HCT116 (cell line): Measurements from ENCODE around the gene OR2A42. TPM values are rescaled to one million over a fixed set of nuclear protein-coding genes. Genes with fewer than 3 reads are reported as not detected.
"Not testable (repeated sequence)": the region's sequence is repeated elsewhere in the genome, so short reads cannot be mapped to it uniquely, and the experiment has no call there.

Experiments
- ATAC-seq: fragments of 200-7000 bp; cut with Tn5 transposase; 2 replicates; pipeline ENCODE4 v1.9.1; 2020; ENCODE audit warnings: mild to moderate bottlenecking, moderate library complexity
- Bru-seq: library from RNA; stranded (reverse); fragments of 400-500 nt; gene quantifications from one replicate; lab custom pipeline; 2021; lab: Mats Ljungman, UMichigan
- BruChase-seq, 2 experiments: library from RNA; stranded (reverse); fragments of 400-500 nt; gene quantifications; one replicate each; lab custom pipeline; 2021; lab: Mats Ljungman, UMichigan
- BruUV-seq: library from RNA; stranded (reverse); fragments of 400-500 nt; replicated peaks from 2 replicates; lab custom pipeline; 2021; lab: Mats Ljungman, UMichigan
- CTCF ChIA-PET: fragments of 300-600 bp; sonication (Branson Sonifier 250); formaldehyde crosslinking; loops from one replicate; lab custom pipeline; 2021; ENCODE audit warnings: antibody characterized with exemption; lab: Charles Lee
- POLR2A ChIA-PET: fragments of 300-600, 350-600 bp; sonication (Branson Sonifier 250); formaldehyde crosslinking; loops from one replicate; lab custom pipeline; 2021; ENCODE audit warnings: antibody characterized with exemption; lab: Charles Lee
- RAD21 ChIA-PET, 2 experiments: fragments of 300-600 bp; sonication (Branson Sonifier 250); formaldehyde crosslinking; loops; one replicate each; lab custom pipeline; 2023; ENCODE audit warnings: low total read pairs in 2 of 2; ENCODE audit not compliant: uncharacterized antibody in 2 of 2, unreplicated experiment in 2 of 2, low non-redundant PET in 1 of 2; lab: Charles Lee
- DNase-seq: peaks from one replicate; pipeline ENCODE4 v3.0.0-alpha.2; 2010; ENCODE audit warnings: low read depth, low spot score
- H2AFZ ChIP-seq: fragments of 200-600 bp; shearing (Covaris generic), sonication (generic); 2 replicates; pipeline ENCODE4 v1.6.1; 2017; ENCODE audit warnings: low read depth, mixed run types, mixed read lengths, antibody characterized with exemption, low read length; ENCODE audit not compliant: poor library complexity, severe bottlenecking
- H3K27ac ChIP-seq: 2 replicates; pipeline ENCODE4 v1.5.1; 2012; ENCODE audit warnings: low read depth, low read length
- H3K27me3 ChIP-seq: fragments of 200-600 bp; sonication (generic); 2 replicates; pipeline ENCODE4 v1.6.1; 2016; ENCODE audit warnings: mixed run types, low read length, mixed read lengths; ENCODE audit not compliant: insufficient read depth
- H3K36me3 ChIP-seq, 2 experiments: fragments of 200-500 bp in 1 of 2; fragments of 200-600 bp in 1 of 2; sonication (Bioruptor generic) in 1 of 2; sonication (generic) in 1 of 2; 2 replicates each; pipeline versions ENCODE4 v1.5.1 to v1.6.1; 2014 to 2016; ENCODE audit warnings: low read length in 2 of 2, inconsistent platforms in 1 of 2, mixed read lengths in 1 of 2, mixed run types in 1 of 2; ENCODE audit not compliant: insufficient read depth in 2 of 2, control insufficient read depth in 1 of 2
- H3K4me1 ChIP-seq, 2 experiments: fragments of 200-600 bp in 1 of 2; sonication (generic) in 1 of 2; 2 replicates each; pipeline versions ENCODE4 v1.5.1 to v1.6.1; 2012 to 2017; ENCODE audit warnings: low read length in 2 of 2, inconsistent platforms in 1 of 2, mild to moderate bottlenecking in 1 of 2, mixed read lengths in 1 of 2, mixed run types in 1 of 2, moderate library complexity in 1 of 2; ENCODE audit not compliant: insufficient read depth in 2 of 2, control insufficient read depth in 1 of 2
- H3K4me2 ChIP-seq: fragments of 200-600 bp; sonication (generic); 2 replicates; pipeline ENCODE4 v1.6.1; 2017; ENCODE audit warnings: mixed run types, low read length, mixed read lengths
- H3K4me3 ChIP-seq, 2 experiments: fragments of 200-600 bp in 1 of 2; sonication (generic) in 1 of 2; replicated peaks in 1 of 2; 2 replicates each; pipeline ENCODE4 v1.5.1; 2011 to 2016; ENCODE audit warnings: low read length in 2 of 2, control low read depth in 1 of 2, low read depth in 1 of 2, mild to moderate bottlenecking in 1 of 2, mixed read lengths in 1 of 2, mixed run types in 1 of 2
- H3K79me2 ChIP-seq: fragments of 200-600 bp; sonication (generic); 2 replicates; pipeline ENCODE4 v1.6.1; 2017; ENCODE audit warnings: mild to moderate bottlenecking, mixed run types, low read length, moderate library complexity, mixed read lengths; ENCODE audit not compliant: insufficient read depth
- H3K9ac ChIP-seq: fragments of 200-600 bp; sonication (generic); 2 replicates; pipeline ENCODE4 v1.6.1; 2016; ENCODE audit warnings: low read length, mixed read lengths
- H3K9me2 ChIP-seq: fragments of 200-600 bp; sonication (generic), shearing (Covaris generic); 2 replicates; pipeline ENCODE4 v1.6.1; 2017; ENCODE audit warnings: mixed run types, mild to moderate bottlenecking, moderate library complexity; ENCODE audit not compliant: insufficient read depth
- H3K9me3 ChIP-seq, 2 experiments: fragments of 200-500 bp in 1 of 2; fragments of 200-600 bp in 1 of 2; sonication (Bioruptor generic) in 1 of 2; sonication (generic) in 1 of 2; 2 replicates each; pipeline ENCODE4 v1.6.1; 2014 to 2017; ENCODE audit warnings: low read length in 2 of 2, mixed read lengths in 2 of 2, inconsistent platforms in 1 of 2, low read depth in 1 of 2, mild to moderate bottlenecking in 1 of 2, mixed run types in 1 of 2, moderate library complexity in 1 of 2; ENCODE audit not compliant: control insufficient read depth in 1 of 2, insufficient read depth in 1 of 2
- H4K20me1 ChIP-seq: fragments of 200-600 bp; sonication (generic), shearing (Covaris generic); 2 replicates; pipeline ENCODE4 v1.6.1; 2017; ENCODE audit warnings: mixed run types, mild to moderate bottlenecking, moderate library complexity; ENCODE audit not compliant: insufficient read depth
- intact Hi-C: fragments of 100-400 bp; cut with micrococcal nuclease; formaldehyde crosslinking; loops from 2 replicates; pipeline ENCODE4 v1.10.0; 2022
- long read RNA-seq: library from polyadenylated mRNA; unstranded; transcript quantifications from one replicate; pipeline ENCODE4 v2.0.0, GENCODE V29; 2021; ENCODE audit not compliant: unreplicated experiment
- polyA plus RNA-seq: library from polyadenylated mRNA; unstranded; fragments of >200 nt; gene quantifications from 2 replicates; pipeline ENCODE4 v1.2.1, GENCODE V29; 2012; ENCODE audit warnings: missing spikeins
- total RNA-seq: library from RNA; stranded (reverse); gene quantifications from one replicate; pipeline ENCODE4 v1.2.1, GENCODE V29; 2021; ENCODE audit not compliant: unreplicated experiment

The OR2A42 gene
- not detected for total RNA-seq
- 0.09 and 0.12 TPM in 2 replicates for polyA plus RNA-seq
- Bru-seq, nascent RNA = percentile 10 among the genes with signal in this experiment
- BruChase-seq, experiment 1, labeled RNA remaining after a 6-hour chase = percentile 9 among the genes with signal in this experiment
- percentile 7 among the genes with signal in this experiment for BruChase-seq, experiment 2, labeled RNA remaining after a 2-hour chase
- long read RNA-seq = 0 reads

GRCh38 chr7:144239365-144239764 lies at the start of gene OR2A42:
OR2A42 (minus strand) TSS chr7:144239605; CDS start chr7:144232843, 6,762 bp downstream.
- CTCF ChIA-PET, RAD21 ChIA-PET, H3K27me3 ChIP-seq, H3K79me2 ChIP-seq, H3K4me3 ChIP-seq, H3K9me2 ChIP-seq, BruUV-seq, H3K36me3 ChIP-seq, H3K4me1 ChIP-seq, H3K4me2 ChIP-seq, ATAC-seq, H4K20me1 ChIP-seq, intact Hi-C loops, POLR2A ChIA-PET, H2AFZ ChIP-seq, DNase-seq, H3K9me3 ChIP-seq, H3K27ac ChIP-seq, H3K9ac ChIP-seq: not testable (repeated sequence)

DNA sequence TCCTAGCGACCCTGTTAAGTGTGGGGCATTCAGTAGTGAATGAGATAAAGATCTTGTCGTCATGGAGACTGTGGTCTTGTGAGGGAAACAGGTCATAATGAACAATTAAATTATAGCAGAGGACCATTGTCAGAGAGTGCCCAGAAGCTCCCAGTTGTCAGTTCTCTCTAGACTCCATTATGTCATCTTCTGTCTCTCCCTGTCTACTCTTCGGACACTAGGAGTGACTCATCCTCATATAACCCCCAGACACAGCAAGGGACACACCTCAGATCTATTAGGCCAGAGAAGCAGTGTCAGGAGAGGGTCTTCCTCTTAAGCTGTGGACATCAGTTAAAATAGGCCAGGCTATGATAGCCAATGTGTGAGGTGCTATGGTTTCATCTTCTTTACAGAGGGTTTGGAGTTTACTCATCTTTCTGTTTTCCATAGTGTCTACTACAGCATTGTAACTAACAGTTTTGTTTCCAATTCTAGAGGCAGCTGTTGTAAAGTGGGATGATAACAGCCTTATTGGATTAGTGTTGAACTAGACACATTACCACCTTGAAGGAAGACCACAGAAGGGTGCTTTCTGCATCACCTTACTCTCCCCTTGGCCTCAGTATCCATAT lies 47.9 kb upstream of the OR2A42 start:
- RAD21 ChIA-PET, H3K9me2 ChIP-seq, POLR2A ChIA-PET, H2AFZ ChIP-seq, H3K36me3 ChIP-seq, CTCF ChIA-PET, H3K9ac ChIP-seq, H3K9me3 ChIP-seq, BruUV-seq, DNase-seq, H3K79me2 ChIP-seq, H3K4me2 ChIP-seq, H3K27ac ChIP-seq, H3K4me3 ChIP-seq, H3K4me1 ChIP-seq, H4K20me1 ChIP-seq, H3K27me3 ChIP-seq, intact Hi-C loops: not testable (repeated sequence)
- peak; percentile 21; the same call in 1 of the 2 replicates for ATAC-seq

DNA sequence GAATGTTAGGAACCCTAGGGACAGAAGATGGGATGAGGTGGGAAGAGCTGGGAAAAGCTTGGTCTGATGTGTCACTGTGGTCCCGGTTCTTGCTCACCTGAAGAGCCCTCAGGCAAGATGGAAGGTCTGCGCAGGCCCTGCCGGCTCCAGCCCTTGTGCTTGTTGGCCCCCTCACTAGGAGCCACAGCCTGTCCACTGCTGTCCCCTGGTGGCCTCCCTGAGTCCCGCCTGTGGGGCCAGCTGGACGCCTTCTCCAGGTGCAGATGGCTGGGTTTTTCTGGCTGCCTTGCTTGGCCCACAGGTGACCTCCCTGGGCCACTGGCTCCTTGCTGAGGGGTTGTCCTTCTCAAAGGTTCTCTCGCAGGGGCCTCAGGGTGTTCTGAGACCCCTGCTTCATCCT lies 44.3 kb upstream of the OR2A42 start:
- H3K9me3 ChIP-seq, intact Hi-C loops, POLR2A ChIA-PET, BruUV-seq, DNase-seq, H4K20me1 ChIP-seq, H3K4me3 ChIP-seq, H3K36me3 ChIP-seq, H3K79me2 ChIP-seq, H3K27me3 ChIP-seq, RAD21 ChIA-PET, H3K27ac ChIP-seq, H3K4me2 ChIP-seq, H3K9me2 ChIP-seq, H2AFZ ChIP-seq, H3K4me1 ChIP-seq, H3K9ac ChIP-seq, CTCF ChIA-PET: not testable (repeated sequence)
- peak; percentile 51 for ATAC-seq

DNA sequence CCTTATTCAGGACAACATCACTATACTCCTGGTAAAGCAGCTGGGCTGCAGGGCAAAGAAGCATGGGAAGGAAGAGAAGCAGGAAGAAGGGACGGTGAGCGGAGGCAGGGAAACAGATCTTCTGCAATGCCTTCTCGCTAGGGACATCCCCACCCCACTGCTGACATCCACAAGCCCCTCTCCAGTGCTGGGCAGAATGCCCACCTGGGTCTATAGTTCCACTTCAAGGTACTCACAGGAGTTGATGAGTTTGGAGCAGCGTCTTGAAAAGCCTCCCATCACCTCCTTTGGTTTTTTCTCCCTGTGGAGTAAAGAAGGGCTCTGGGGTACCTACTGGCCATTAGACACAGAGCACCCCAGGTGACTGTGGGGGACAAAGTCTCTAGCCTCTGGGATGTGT lies 43.1 kb upstream of the OR2A42 start:
- RAD21 ChIA-PET, H2AFZ ChIP-seq, H3K4me3 ChIP-seq, ATAC-seq, intact Hi-C loops, H3K4me2 ChIP-seq, H3K9ac ChIP-seq, CTCF ChIA-PET, H3K27ac ChIP-seq, H3K79me2 ChIP-seq, H3K4me1 ChIP-seq, DNase-seq, POLR2A ChIA-PET, H3K36me3 ChIP-seq, H4K20me1 ChIP-seq, H3K9me3 ChIP-seq, BruUV-seq, H3K9me2 ChIP-seq, H3K27me3 ChIP-seq: not testable (repeated sequence)
